ENCODE measurements around the gene CCDC182. TPM values are rescaled to one million over a fixed set of nuclear protein-coding genes. Genes with fewer than 3 reads are reported as not detected.
A peak's percentile ranks its signal among the peaks of the same experiment; 100 is the strongest.

Gene CCDC182
- not detected for polyA plus RNA-seq (2013)

GRCh38 chr17:57745242-57745641 is at the start of gene CCDC182:
TSS of gene CCDC182 (minus strand) at chr17:57745299. CDS start at chr17:57745272, 27 bp downstream.
- DNase-seq = no peak
- H3K4me1 ChIP-seq (ENCODE audit: control extremely low read depth in 1 of 4, control insufficient read depth in 4 of 4, insufficient read depth in 4 of 4, low read length in 3 of 4) = peaks cover 3 to 30% (median 12%) of the 10 kb centered on the region in 4 experiments
- no peaks in the 10 kb centered on the region for H3K9me3 ChIP-seq (ENCODE audit: control extremely low read depth in 1 of 5, control insufficient read depth in 4 of 5, insufficient read depth in 2 of 5, low read depth in 1 of 5, low read length in 4 of 5)
- WGBS (ENCODE audit: insufficient coverage) = 97% methylated on average over 3 of the region's 4 CpGs
- no peaks in the 10 kb centered on the region for H3K27me3 ChIP-seq (replicated peaks in 2 of 5; ENCODE audit: control insufficient read depth in 4 of 5, insufficient read depth in 5 of 5, low read length in 4 of 5)
- no peak within 1 kb of the TSS for H3K4me3 ChIP-seq (ENCODE audit: control insufficient read depth in 1 of 7, extremely low read depth in 1 of 7, insufficient read depth in 4 of 7, low read depth in 2 of 7, low read length in 6 of 7)
- H3K27ac ChIP-seq (ENCODE audit: insufficient read depth in 1 of 2, low read depth in 1 of 2, low read length in 2 of 2, poor library complexity in 1 of 2, severe bottlenecking in 2 of 2) = no peak within 1 kb of the TSS
- ChIA-PET POLR2A (no interaction called here), CTCF (interaction anchor here (0.9 to 2.0 kb wide), 3 partner anchors 8 to 88 kb away, joined by 4 to 7 read pairs (median 5); no protein-coding TSS in a partner anchor)
- H3K36me3 ChIP-seq (ENCODE audit: control insufficient read depth in 4 of 4, insufficient read depth in 4 of 4, low read length in 3 of 4) = no peaks in the 10 kb centered on the region

GRCh38 chr17:57794841-57795240 is 49.7 kb upstream of the CCDC182 start:
- no CpG with 5 or more reads among the region's 2 CpGs for WGBS (ENCODE audit: insufficient coverage)

GRCh38 chr17:57788725-57789124 is 43.6 kb upstream of the CCDC182 start:
- CTCF ChIA-PET = interaction anchor here (1.3 to 1.6 kb wide), 2 partner anchors 45 to 112 kb away, joined by 3 to 5 read pairs; no protein-coding TSS in a partner anchor
- POLR2A ChIA-PET = no interaction called here
- WGBS (ENCODE audit: insufficient coverage) = 80% methylated on average over 2 of the region's 4 CpGs
- Histone ChIP-seq H3K36me3 (ENCODE audit: control insufficient read depth in 4 of 4, insufficient read depth in 4 of 4, low read length in 3 of 4) (no peaks in the 10 kb centered on the region), H3K4me1 (ENCODE audit: control extremely low read depth in 1 of 4, control insufficient read depth in 4 of 4, insufficient read depth in 4 of 4, low read length in 3 of 4) (peaks cover 0 to 2% (median under 1%) of the 10 kb centered on the region in 4 experiments), H3K4me3 (ENCODE audit: control insufficient read depth in 1 of 7, extremely low read depth in 1 of 7, insufficient read depth in 4 of 7, low read depth in 2 of 7, low read length in 6 of 7) (no peak overlapping the region), H3K9me3 (ENCODE audit: control extremely low read depth in 1 of 5, control insufficient read depth in 4 of 5, insufficient read depth in 2 of 5, low read depth in 1 of 5, low read length in 4 of 5) (peaks cover 0 to 3% (median 0%) of the 10 kb centered on the region in 5 experiments), H3K27ac (ENCODE audit: insufficient read depth in 1 of 2, low read depth in 1 of 2, low read length in 2 of 2, poor library complexity in 1 of 2, severe bottlenecking in 2 of 2) (no peak overlapping the region), H3K27me3 (replicated peaks in 2 of 5; ENCODE audit: control insufficient read depth in 4 of 5, insufficient read depth in 5 of 5, low read length in 4 of 5) (peaks cover 0 to 9% (median 3%) of the 10 kb centered on the region in 5 experiments)
- DNase-seq = no peak

More at GRCh38 chr17:57794841-57795240, 49.7 kb upstream of the CCDC182 start:
- Histone ChIP-seq H3K27ac (ENCODE audit: insufficient read depth in 1 of 2, low read depth in 1 of 2, low read length in 2 of 2, poor library complexity in 1 of 2, severe bottlenecking in 2 of 2) (no peak overlapping the region), H3K4me1 (ENCODE audit: control extremely low read depth in 1 of 4, control insufficient read depth in 4 of 4, insufficient read depth in 4 of 4, low read length in 3 of 4) (no peaks in the 10 kb centered on the region), H3K27me3 (replicated peaks in 2 of 5; ENCODE audit: control insufficient read depth in 4 of 5, insufficient read depth in 5 of 5, low read length in 4 of 5) (peaks cover 0 to 2% (median 0%) of the 10 kb centered on the region in 5 experiments), H3K9me3 (ENCODE audit: control extremely low read depth in 1 of 5, control insufficient read depth in 4 of 5, insufficient read depth in 2 of 5, low read depth in 1 of 5, low read length in 4 of 5) (peaks cover 0 to 3% (median 0%) of the 10 kb centered on the region in 5 experiments), H3K36me3 (ENCODE audit: control insufficient read depth in 4 of 4, insufficient read depth in 4 of 4, low read length in 3 of 4) (no peaks in the 10 kb centered on the region), H3K4me3 (ENCODE audit: control insufficient read depth in 1 of 7, extremely low read depth in 1 of 7, insufficient read depth in 4 of 7, low read depth in 2 of 7, low read length in 6 of 7) (no peak overlapping the region)
- no peak for DNase-seq
- ChIA-PET POLR2A (no interaction called here), CTCF (no interaction called here)

GRCh38 chr17:57785022-57785421 is 39.9 kb upstream of the CCDC182 start:
- Histone ChIP-seq H3K9me3 (ENCODE audit: control extremely low read depth in 1 of 5, control insufficient read depth in 4 of 5, insufficient read depth in 2 of 5, low read depth in 1 of 5, low read length in 4 of 5) (no peaks in the 10 kb centered on the region), H3K36me3 (ENCODE audit: control insufficient read depth in 4 of 4, insufficient read depth in 4 of 4, low read length in 3 of 4) (no peaks in the 10 kb centered on the region), H3K27ac (ENCODE audit: insufficient read depth in 1 of 2, low read depth in 1 of 2, low read length in 2 of 2, poor library complexity in 1 of 2, severe bottlenecking in 2 of 2) (no peak overlapping the region), H3K4me1 (ENCODE audit: control extremely low read depth in 1 of 4, control insufficient read depth in 4 of 4, insufficient read depth in 4 of 4, low read length in 3 of 4) (peaks cover 0 to 28% (median 21%) of the 10 kb centered on the region in 4 experiments), H3K27me3 (replicated peaks in 2 of 5; ENCODE audit: control insufficient read depth in 4 of 5, insufficient read depth in 5 of 5, low read length in 4 of 5) (peaks cover 0 to 8% (median 3%) of the 10 kb centered on the region in 5 experiments), H3K4me3 (ENCODE audit: control insufficient read depth in 1 of 7, extremely low read depth in 1 of 7, insufficient read depth in 4 of 7, low read depth in 2 of 7, low read length in 6 of 7) (no peak overlapping the region)
- DNase-seq = no peak
- POLR2A ChIA-PET = no interaction called here
- CTCF ChIA-PET = interaction anchor here (1.2 to 4.3 kb wide), 11 partner anchors 11 to 214 kb away, joined by 3 to 18 read pairs (median 6); no protein-coding TSS in a partner anchor
- WGBS (ENCODE audit: insufficient coverage) = 94% methylated on average over 6 of the region's 7 CpGs

GRCh38 chr17:57784226-57784895 is 39.3 kb upstream of the CCDC182 start:
- peaks cover 0 to 6% (median 0%) of the 10 kb centered on the region in 5 experiments for H3K27me3 ChIP-seq (replicated peaks in 2 of 5; ENCODE audit: control insufficient read depth in 4 of 5, insufficient read depth in 5 of 5, low read length in 4 of 5)
- no peaks in the 10 kb centered on the region for H3K9me3 ChIP-seq (ENCODE audit: control extremely low read depth in 1 of 5, control insufficient read depth in 4 of 5, insufficient read depth in 2 of 5, low read depth in 1 of 5, low read length in 4 of 5)
- H3K4me3 ChIP-seq (ENCODE audit: control insufficient read depth in 1 of 7, extremely low read depth in 1 of 7, insufficient read depth in 4 of 7, low read depth in 2 of 7, low read length in 6 of 7) = no peak overlapping the region
- 84% methylated on average over 15 of the region's 15 CpGs for WGBS (ENCODE audit: insufficient coverage)
- CTCF ChIA-PET = interaction anchor here (0.7 to 4.3 kb wide), 30 partner anchors 8 to 664 kb away, joined by 3 to 18 read pairs (median 4); no protein-coding TSS in a partner anchor
- H3K27ac ChIP-seq (ENCODE audit: insufficient read depth in 1 of 2, low read depth in 1 of 2, low read length in 2 of 2, poor library complexity in 1 of 2, severe bottlenecking in 2 of 2) = no peak overlapping the region
- DNase-seq = no peak
- POLR2A ChIA-PET = no interaction called here
- H3K4me1 ChIP-seq (ENCODE audit: control extremely low read depth in 1 of 4, control insufficient read depth in 4 of 4, insufficient read depth in 4 of 4, low read length in 3 of 4) = peaks cover 0 to 28% (median 21%) of the 10 kb centered on the region in 4 experiments
- H3K36me3 ChIP-seq (ENCODE audit: control insufficient read depth in 4 of 4, insufficient read depth in 4 of 4, low read length in 3 of 4) = no peaks in the 10 kb centered on the region

- H3K4me3 ChIP-seq (ENCODE audit: control insufficient read depth in 1 of 7, extremely low read depth in 1 of 7, insufficient read depth in 4 of 7, low read depth in 2 of 7, low read length in 6 of 7) = peak overlapping the region in 3 of 7 experiments; percentile 2 to 60 (median 2)
- under 1% methylated on average over 22 of the region's 25 CpGs for WGBS (ENCODE audit: insufficient coverage)
- no peaks in the 10 kb centered on the region for H3K9me3 ChIP-seq (ENCODE audit: control extremely low read depth in 1 of 5, control insufficient read depth in 4 of 5, insufficient read depth in 2 of 5, low read depth in 1 of 5, low read length in 4 of 5)
- ChIA-PET POLR2A (interaction anchor here (0.6 to 1.1 kb wide), 2 partner anchors 65 to 158 kb away, joined by 3 read pairs; no protein-coding TSS in a partner anchor), CTCF (interaction anchor here (0.6 to 4.3 kb wide), 43 partner anchors 9 to 665 kb away, joined by 3 to 18 read pairs (median 4); partner anchors contain the start of genes CCDC182 and MRPS23)
- H3K4me1 ChIP-seq (ENCODE audit: control extremely low read depth in 1 of 4, control insufficient read depth in 4 of 4, insufficient read depth in 4 of 4, low read length in 3 of 4) = peaks cover 0 to 28% (median 21%) of the 10 kb centered on the region in 4 experiments
- peak; percentile 80 to 90 (median 90) for DNase-seq
- H3K36me3 ChIP-seq (ENCODE audit: control insufficient read depth in 4 of 4, insufficient read depth in 4 of 4, low read length in 3 of 4) = no peaks in the 10 kb centered on the region
- H3K27ac ChIP-seq (ENCODE audit: insufficient read depth in 1 of 2, low read depth in 1 of 2, low read length in 2 of 2, poor library complexity in 1 of 2, severe bottlenecking in 2 of 2) = no peak overlapping the region
- H3K27me3 ChIP-seq (replicated peaks in 2 of 5; ENCODE audit: control insufficient read depth in 4 of 5, insufficient read depth in 5 of 5, low read length in 4 of 5) = peaks cover 0 to 3% (median 0%) of the 10 kb centered on the region in 5 experiments
Observed at GRCh38 chr17:57783338-57783742, 38.2 kb upstream of the CCDC182 start.

Data from common myeloid progenitor, CD34-positive (primary cell).